SK-N-SH (cell line): ENCODE measurements around the gene THOC6. TPM values are rescaled to one million over a fixed set of nuclear protein-coding genes. Genes with fewer than 3 reads are reported as not detected.

Experiments
- CTCF ChIA-PET: fragments of 300-600, 350-600 bp; formaldehyde crosslinking; extraction: SDS; loops from one replicate; lab custom pipeline; 2021; lab: Yijun Ruan, JAX
- POLR2A ChIA-PET: fragments of 350-600 bp; sonication (Branson Sonifier 250); formaldehyde crosslinking; extraction: SDS; loops from one replicate; lab custom pipeline; 2020; ENCODE audit warnings: antibody characterized with exemption, inconsistent platforms; lab: Yijun Ruan, JAX
- DNase-seq: peaks from one replicate; pipeline ENCODE4 v3.0.0; 2012
- H2AFZ ChIP-seq: fragments of 200-600 bp; sonication (generic); 2 replicates; pipeline ENCODE4 v1.8.1; 2016; ENCODE audit warnings: antibody characterized with exemption, mild to moderate bottlenecking, low read depth
- H3F3A ChIP-seq: fragments of 200-600 bp; sonication (generic); replicated peaks from 2 replicates; pipeline ENCODE3; 2016; ENCODE audit warnings: antibody characterized with exemption, mild to moderate bottlenecking; ENCODE audit not compliant: insufficient read depth
- H3K27ac ChIP-seq, 2 experiments: fragments of 200-500 bp in 1 of 2; fragments of 200-600 bp in 1 of 2; sonication (Bioruptor generic) in 1 of 2; sonication (generic), shearing (Covaris generic) in 1 of 2; 2 replicates each; pipeline versions ENCODE4 v1.5.1 to v1.6.1; 2014 to 2016; ENCODE audit warnings: low read depth in 2 of 2, inconsistent platforms in 1 of 2, low read length in 1 of 2, mild to moderate bottlenecking in 1 of 2, mixed read lengths in 1 of 2
- H3K27me3 ChIP-seq: fragments of 200-600 bp; sonication (generic), shearing (Covaris generic); 2 replicates; pipeline ENCODE4 v1.6.1; 2016; ENCODE audit warnings: mixed run types; ENCODE audit not compliant: insufficient read depth
- H3K36me3 ChIP-seq, 2 experiments: fragments of 200-500 bp in 1 of 2; fragments of 200-600 bp in 1 of 2; sonication (Bioruptor generic) in 1 of 2; sonication (generic) in 1 of 2; replicated peaks in 1 of 2; 2 replicates each; pipeline versions ENCODE3 to v1.5.1; 2014 to 2016; ENCODE audit warnings: low read length in 1 of 2, mild to moderate bottlenecking in 1 of 2; ENCODE audit not compliant: insufficient read depth in 2 of 2, control insufficient read depth in 1 of 2
- H3K4me1 ChIP-seq, 2 experiments: fragments of 200-500 bp in 1 of 2; fragments of 200-600 bp in 1 of 2; sonication (Bioruptor generic) in 1 of 2; sonication (generic), shearing (Covaris generic) in 1 of 2; 2 replicates each; pipeline versions ENCODE4 v1.5.1 to v1.6.1; 2014 to 2016; ENCODE audit warnings: low read depth in 1 of 2, low read length in 1 of 2, mixed run types in 1 of 2; ENCODE audit not compliant: insufficient read depth in 2 of 2, control insufficient read depth in 1 of 2
- H3K4me2 ChIP-seq: fragments of 200-600 bp; sonication (generic), shearing (Covaris generic); 2 replicates; pipeline ENCODE4 v1.6.1; 2017; ENCODE audit warnings: mixed run types
- H3K4me3 ChIP-seq, 2 experiments: fragments of 200-500 bp in 1 of 2; fragments of 200-600 bp in 1 of 2; sonication (Bioruptor generic) in 1 of 2; sonication (generic), shearing (Covaris generic) in 1 of 2; 2 replicates each; pipeline versions ENCODE4 v1.5.1 to v1.8.1; 2014 to 2016; ENCODE audit warnings: low read depth in 2 of 2, inconsistent platforms in 1 of 2, low read length in 1 of 2, mild to moderate bottlenecking in 1 of 2, mixed read lengths in 1 of 2, moderate library complexity in 1 of 2
- H3K79me2 ChIP-seq: fragments of 200-600 bp; sonication (generic); 2 replicates; pipeline ENCODE4 v1.8.1; 2017; ENCODE audit warnings: mild to moderate bottlenecking; ENCODE audit not compliant: insufficient read depth
- H3K9ac ChIP-seq: fragments of 200-600 bp; sonication (generic); 2 replicates; pipeline ENCODE4 v1.6.1; 2017; ENCODE audit warnings: mixed run types
- H3K9me2 ChIP-seq: fragments of 200-600 bp; sonication (generic); 2 replicates; pipeline ENCODE4 v1.6.1; 2017; ENCODE audit warnings: mixed run types
- H3K9me3 ChIP-seq: fragments of 200-600 bp; sonication (generic); 2 replicates; pipeline ENCODE4 v1.6.1; 2017; ENCODE audit warnings: mixed run types, mild to moderate bottlenecking, moderate library complexity
- H4K20me1 ChIP-seq: fragments of 200-600 bp; sonication (generic); 2 replicates; pipeline ENCODE4 v1.6.1; 2017; ENCODE audit warnings: mild to moderate bottlenecking, mixed run types; ENCODE audit not compliant: insufficient read depth
- CHD2 ChIP-seq: fragments of 150-350 bp; IDR thresholded peaks from 2 replicates; pipeline ENCODE4 v1.6.1; 2018; ENCODE audit warnings: low read length; ENCODE audit not compliant: partially characterized antibody
- CTCF ChIP-seq: fragments of 200-600 bp; sonication (generic); IDR thresholded peaks from 2 replicates; pipeline ENCODE4 v1.6.1; 2017; ENCODE audit warnings: antibody characterized with exemption, mild to moderate bottlenecking, moderate library complexity
- FOSL2 ChIP-seq: IDR thresholded peaks from 2 replicates; pipeline ENCODE4 v1.4.0; 2012; ENCODE audit warnings: low read depth, mild to moderate bottlenecking, moderate library complexity, borderline replicate concordance
- FOXM1 ChIP-seq: IDR thresholded peaks from 2 replicates; pipeline ENCODE4 v1.4.0; 2012; ENCODE audit warnings: low read depth, mild to moderate bottlenecking
- MEF2A ChIP-seq: IDR thresholded peaks from 2 replicates; pipeline ENCODE4 v1.4.0; 2012; ENCODE audit warnings: low read depth, borderline replicate concordance
- MXI1 ChIP-seq: IDR thresholded peaks from 2 replicates; pipeline ENCODE4 v1.6.1; 2012; ENCODE audit warnings: mild to moderate bottlenecking, low read depth, low read length, improper control_type of control experiment
- NFIC ChIP-seq: IDR thresholded peaks from 2 replicates; pipeline ENCODE4 v1.4.0; 2012; ENCODE audit warnings: borderline replicate concordance
- NRF1 ChIP-seq: IDR thresholded peaks from 2 replicates; pipeline ENCODE4 v1.6.1; 2012; ENCODE audit warnings: low read depth, mild to moderate bottlenecking, low read length
- RAD21 ChIP-seq: IDR thresholded peaks from 2 replicates; pipeline ENCODE4 v1.6.1; 2012; ENCODE audit warnings: mild to moderate bottlenecking, low read length
- RCOR1 ChIP-seq: fragments of 150-350 bp; IDR thresholded peaks from 2 replicates; pipeline ENCODE4 v1.6.1; 2017; ENCODE audit warnings: antibody characterized with exemption, low read length
- RFX5 ChIP-seq: IDR thresholded peaks from 2 replicates; pipeline ENCODE4 v1.6.1; 2012; ENCODE audit warnings: mild to moderate bottlenecking, improper control_type of control experiment, low read length
- RXRA ChIP-seq: IDR thresholded peaks from 2 replicates; pipeline ENCODE4 v1.4.0; 2012; ENCODE audit warnings: low read depth, mild to moderate bottlenecking, borderline replicate concordance
- SIN3A ChIP-seq: IDR thresholded peaks from 2 replicates; pipeline ENCODE4 v1.6.1; 2012; ENCODE audit warnings: low read depth, mild to moderate bottlenecking, low read length, moderate library complexity, borderline replicate concordance
- SMC3 ChIP-seq: IDR thresholded peaks from 2 replicates; pipeline ENCODE4 v1.6.1; 2012; ENCODE audit warnings: low read depth, low read length, improper control_type of control experiment
- TEAD4 ChIP-seq: IDR thresholded peaks from 2 replicates; pipeline ENCODE4 v1.4.0; 2012; ENCODE audit warnings: mild to moderate bottlenecking, borderline replicate concordance; ENCODE audit not compliant: insufficient read depth
- YY1 ChIP-seq: IDR thresholded peaks from 2 replicates; pipeline ENCODE4 v1.4.0; 2012; ENCODE audit warnings: low read depth, mild to moderate bottlenecking
- WGBS: methylation state at CpG from one replicate; pipeline ENCODE4 v1.1.6; 2017; ENCODE audit warnings: low lambda C conversion rate; 5-methylcytosine and 5-hydroxymethylcytosine counted together
- polyA plus RNA-seq, 3 experiments: library from polyadenylated mRNA; depleted of rRNA; stranded (reverse); fragments of >200 nt; gene quantifications; 2 replicates each; pipeline ENCODE4 v1.2.3, GENCODE V29; 2012

The THOC6 gene
- polyA plus RNA-seq, 1 of the 3 experiments (the other 2 are of a cell fraction), result 37.7 TPM

- ChIA-PET CTCF (interaction anchor here (0.8 to 3.9 kb wide), 2 partner anchors 33 to 67 kb away, joined by 3 to 26 read pairs; no protein-coding TSS in a partner anchor), POLR2A (no interaction called here)
- no peak overlapping the region for H3K4me2 ChIP-seq
Measured at GRCh38 chr16:3062553-3062952, 38.7 kb downstream of the THOC6 start.

GRCh38 chr16:3063625-3064386 lies 40.0 kb downstream of the THOC6 start:
- ChIA-PET CTCF (interaction anchor here (0.9 to 3.9 kb wide), 4 partner anchors 25 to 34 kb away, joined by 3 to 26 read pairs (median 3); no protein-coding TSS in a partner anchor), POLR2A (no interaction called here)
- Histone ChIP-seq H3K27ac (no peak overlapping the region), H3K4me3 (no peak overlapping the region), H3K4me1 (peaks cover 0 to 7% of the 10 kb centered on the region in 2 experiments; a peak in 1 of 4 replicates), H3K9me3 (no peaks in the 10 kb centered on the region), H3K36me3 (no peaks in the 10 kb centered on the region), H3K4me2 (no peak overlapping the region), H2AFZ (no peak overlapping the region), H3K9ac (no peak overlapping the region), H4K20me1 (no peaks in the 10 kb centered on the region), H3K9me2 (no peaks in the 10 kb centered on the region), H3K27me3 (no peaks in the 10 kb centered on the region), H3F3A (no peaks in the 10 kb centered on the region), H3K79me2 (no peaks in the 10 kb centered on the region)
- WGBS, result 93% methylated on average over 8 of the region's 8 CpGs
- no peak for DNase-seq
- no peak for TF ChIP-seq YY1
- TF ChIP-seq SMC3, result no peak
- no peak for TF ChIP-seq TEAD4
- TF ChIP-seq RFX5, result no peak
- no peak for TF ChIP-seq CHD2
- no peak for TF ChIP-seq RXRA
- TF ChIP-seq NRF1, result no peak
- TF ChIP-seq NFIC, result no peak
- no peak for TF ChIP-seq FOSL2
- TF ChIP-seq SIN3A, result no peak
- no peak for TF ChIP-seq CTCF
- no peak for TF ChIP-seq MEF2A
- TF ChIP-seq MXI1, result no peak
- TF ChIP-seq RAD21, result no peak
- no peak for TF ChIP-seq FOXM1

More at GRCh38 chr16:3062553-3062952, 38.7 kb downstream of the THOC6 start:
- H3K79me2 ChIP-seq, result no peaks in the 10 kb centered on the region
- no peak for DNase-seq
- H3K9ac ChIP-seq, result no peak overlapping the region
- TF ChIP-seq RCOR1, result no peak
- no peak for TF ChIP-seq SMC3
- TF ChIP-seq NFIC, result no peak
- no peaks in the 10 kb centered on the region for H3K36me3 ChIP-seq
- H3K4me3 ChIP-seq, result no peak overlapping the region
- no peaks in the 10 kb centered on the region for H3K9me3 ChIP-seq
- H3F3A ChIP-seq, result no peaks in the 10 kb centered on the region
- 80% methylated on average over 6 of the region's 6 CpGs for WGBS
- H3K27ac ChIP-seq, result no peak overlapping the region
- no peaks in the 10 kb centered on the region for H3K9me2 ChIP-seq
- H3K27me3 ChIP-seq, result no peaks in the 10 kb centered on the region
- H2AFZ ChIP-seq, result no peak overlapping the region
- no peaks in the 10 kb centered on the region for H4K20me1 ChIP-seq
- H3K4me1 ChIP-seq, result peaks cover 0 to 12% of the 10 kb centered on the region in 2 experiments; a peak in 1 of 4 replicates
